ENCODE measurements around the gene WFS1. TPM values are rescaled to one million over a fixed set of nuclear protein-coding genes. Genes with fewer than 3 reads are reported as not detected.

WFS1 gene
- total RNA-seq, 1 donor from 2014 or later: 91.8 TPM

- no peak for TF ChIP-seq CTCF (IDR thresholded peaks at IDR 0.05)
- TF ChIP-seq POLR2A (IDR thresholded peaks at IDR 0.05): no peak
- TF ChIP-seq POLR2AphosphoS5 (IDR thresholded peaks at IDR 0.05; ENCODE audit: insufficient read depth in 1 of 2, low read depth in 1 of 2): no peak
- Histone ChIP-seq H3K4me1 (no peaks in the 10 kb centered on the region), H3K27me3 (no peaks in the 10 kb centered on the region), H3K36me3 (no peaks in the 10 kb centered on the region), H3K4me3 (no peak overlapping the region), H3K27ac (no peak overlapping the region), H3K9me3 (no peaks in the 10 kb centered on the region)
- no peak for DNase-seq (ENCODE audit: extremely low spot score in 2 of 2)
- intact Hi-C loops (cut with DNase I): no loop called here
Observed at GRCh38 chr4:6224735-6225134, 44.9 kb upstream of the WFS1 start.

- H3K4me1 ChIP-seq: no peaks in the 10 kb centered on the region
Observed at GRCh38 chr4:6225469-6225868, 44.2 kb upstream of the WFS1 start.

GRCh38 chr4:6226506-6226905 lies 43.1 kb upstream of the WFS1 start:
- H3K9me3 ChIP-seq: no peaks in the 10 kb centered on the region
- no peak overlapping the region for H3K27ac ChIP-seq
- intact Hi-C loops (cut with DNase I): no loop called here
- H3K4me1 ChIP-seq: no peaks in the 10 kb centered on the region
- H3K36me3 ChIP-seq: no peaks in the 10 kb centered on the region
- H3K27me3 ChIP-seq: no peaks in the 10 kb centered on the region
- DNase-seq (ENCODE audit: extremely low spot score in 2 of 2): no peak
- no peak overlapping the region for H3K4me3 ChIP-seq
- TF ChIP-seq POLR2AphosphoS5 (IDR thresholded peaks at IDR 0.05; ENCODE audit: insufficient read depth in 1 of 2, low read depth in 1 of 2): no peak
- TF ChIP-seq POLR2A (IDR thresholded peaks at IDR 0.05): no peak
- no peak for TF ChIP-seq CTCF (IDR thresholded peaks at IDR 0.05)

More at GRCh38 chr4:6225469-6225868, 44.2 kb upstream of the WFS1 start:
- DNase-seq (ENCODE audit: extremely low spot score in 2 of 2): no peak
- Histone ChIP-seq H3K36me3 (no peaks in the 10 kb centered on the region), H3K27me3 (no peaks in the 10 kb centered on the region), H3K4me3 (no peak overlapping the region), H3K9me3 (no peaks in the 10 kb centered on the region), H3K27ac (no peak overlapping the region)
- TF ChIP-seq CTCF (IDR thresholded peaks at IDR 0.05): no peak
- TF ChIP-seq POLR2A (IDR thresholded peaks at IDR 0.05): no peak
- TF ChIP-seq POLR2AphosphoS5 (IDR thresholded peaks at IDR 0.05; ENCODE audit: insufficient read depth in 1 of 2, low read depth in 1 of 2): no peak
- intact Hi-C loops (cut with DNase I): no loop called here

GRCh38 chr4:6227412-6228157 lies 42.1 kb upstream of the WFS1 start:
- intact Hi-C loops (cut with DNase I): no loop called here
- Histone ChIP-seq H3K27ac (no peak overlapping the region), H3K4me3 (no peak overlapping the region), H3K27me3 (no peaks in the 10 kb centered on the region), H3K9me3 (no peaks in the 10 kb centered on the region), H3K4me1 (no peaks in the 10 kb centered on the region), H3K36me3 (no peaks in the 10 kb centered on the region)
- DNase-seq (ENCODE audit: extremely low spot score in 2 of 2): no peak
- TF ChIP-seq POLR2AphosphoS5 (IDR thresholded peaks at IDR 0.05; ENCODE audit: insufficient read depth in 1 of 2, low read depth in 1 of 2) (no peak), CTCF (IDR thresholded peaks at IDR 0.05) (no peak), POLR2A (IDR thresholded peaks at IDR 0.05) (no peak)
